K562 (cell line): Measurements from ENCODE around the gene AKR1C4. TPM values are rescaled to one million over a fixed set of nuclear protein-coding genes. Genes with fewer than 3 reads are reported as not detected.
A peak's percentile ranks its signal among the peaks of the same experiment; 100 is the strongest.
"Not testable (repeated sequence)": the region's sequence is repeated elsewhere in the genome, so short reads cannot be mapped to it uniquely, and the experiment has no call there.

Experiments
- ATAC-seq: fragments of 200-7000 bp; cut with Tn5 transposase; 3 replicates; pipeline ENCODE4 v1.9.1; 2020; ENCODE audit warnings: moderate library complexity
- BruUV-seq: library from RNA; stranded (reverse); fragments of 400-500 nt; replicated peaks from 2 replicates; lab custom pipeline; 2021; lab: Mats Ljungman, UMichigan
- CTCF ChIA-PET: fragments of 300-600 bp; formaldehyde crosslinking; extraction: SDS; loops from one replicate; lab custom pipeline; 2021; ENCODE audit warnings: low intra/inter-chr PET ratio; lab: Yijun Ruan, JAX
- POLR2A ChIA-PET: fragments of 300-600, 350-650 bp; sonication (Branson Sonifier 250); formaldehyde crosslinking; extraction: SDS; loops from one replicate; lab custom pipeline; 2021; ENCODE audit warnings: antibody characterized with exemption, inconsistent platforms; lab: Yijun Ruan, JAX
- DNase-seq, 4 experiments: peaks; one replicate each; pipeline versions ENCODE4 v3.0.0 to v3.0.0-alpha.2; 2011 to 2018; ENCODE audit warnings: low spot score in 3 of 4, mixed read lengths in 3 of 4; ENCODE audit errors: extremely low read depth in 1 of 4
- FAIRE-seq: peaks from 2 replicates; lab custom pipeline; 2011; peaks lifted over from hg19 to GRCh38; lab: Jason Lieb, UNC
- H2AFZ ChIP-seq: 2 replicates; pipeline ENCODE4 v1.6.0; 2011; ENCODE audit warnings: low read depth, low read length, control low read depth, inconsistent platforms
- H3K27ac ChIP-seq: fragments of 200-600 bp; 3 replicates; pipeline ENCODE4 v1.8.0; 2011; ENCODE audit warnings: low read depth, mild to moderate bottlenecking, control low read depth, inconsistent platforms, low read length, moderate library complexity, mixed read lengths; ENCODE audit errors: extremely low read depth
- H3K27me3 ChIP-seq, 2 experiments: fragments of 300-600 bp in 1 of 2; 2 replicates in 1 of 2; 3 replicates in 1 of 2; pipeline versions ENCODE4 v1.6.0 to v1.8.0; 2011; ENCODE audit warnings: inconsistent platforms in 2 of 2, low read length in 2 of 2, mild to moderate bottlenecking in 1 of 2, mixed read lengths in 1 of 2, moderate library complexity in 1 of 2; ENCODE audit not compliant: control insufficient read depth in 2 of 2, insufficient read depth in 2 of 2
- H3K36me3 ChIP-seq: fragments of 300-600 bp; 3 replicates; pipeline ENCODE4 v1.8.0; 2011; ENCODE audit warnings: mild to moderate bottlenecking, low read length, inconsistent platforms; ENCODE audit not compliant: control insufficient read depth, insufficient read depth
- H3K4me1 ChIP-seq, 2 experiments: fragments of 200-600 bp in 1 of 2; replicated peaks in 1 of 2; 2 replicates in 1 of 2; 3 replicates in 1 of 2; pipeline versions ENCODE4 v1.5.1 to v1.8.0; 2011; ENCODE audit warnings: inconsistent platforms in 2 of 2, low read length in 2 of 2, mild to moderate bottlenecking in 1 of 2, mixed read lengths in 1 of 2, moderate library complexity in 1 of 2; ENCODE audit not compliant: control insufficient read depth in 2 of 2, insufficient read depth in 2 of 2
- H3K4me2 ChIP-seq: 2 replicates; pipeline ENCODE4 v1.6.1; 2011; ENCODE audit warnings: low read length, control low read depth, inconsistent platforms, mixed read lengths; ENCODE audit not compliant: insufficient read depth
- H3K4me3 ChIP-seq: fragments of 200-600 bp; sonication (generic), shearing (Covaris generic); 2 replicates; pipeline ENCODE4 v1.5.1; 2016; ENCODE audit warnings: control low read depth, inconsistent platforms
- H3K79me2 ChIP-seq: fragments of 200-600 bp; 3 replicates; pipeline ENCODE4 v1.8.0; 2011; ENCODE audit warnings: low read length, inconsistent platforms; ENCODE audit not compliant: control insufficient read depth, insufficient read depth
- H3K9ac ChIP-seq, 2 experiments: 2 replicates each; pipeline versions ENCODE4 v1.6.0 to v1.6.1; 2011; ENCODE audit warnings: low read depth in 2 of 2, low read length in 2 of 2, control low read depth in 1 of 2, inconsistent platforms in 1 of 2, mild to moderate bottlenecking in 1 of 2, mixed read lengths in 1 of 2; ENCODE audit not compliant: insufficient read depth in 1 of 2
- H3K9me1 ChIP-seq: one replicate; pipeline ENCODE4 v1.6.0; 2011; ENCODE audit warnings: inconsistent platforms, mild to moderate bottlenecking, low read length, moderate library complexity; ENCODE audit not compliant: control insufficient read depth, insufficient read depth
- H3K9me3 ChIP-seq: replicated peaks from 2 replicates; pipeline ENCODE4 v1.5.1; 2011; ENCODE audit warnings: low read depth, low read length, inconsistent platforms; ENCODE audit not compliant: control insufficient read depth, insufficient read depth
- H4K20me1 ChIP-seq: replicated peaks from 2 replicates; pipeline ENCODE4 v1.6.1; 2011; ENCODE audit warnings: low read length, inconsistent platforms, mixed read lengths; ENCODE audit not compliant: control insufficient read depth, insufficient read depth
- MEF2A ChIP-seq: IDR thresholded peaks from 2 replicates; pipeline ENCODE4 v1.6.1; 2011; ENCODE audit warnings: low read depth, mild to moderate bottlenecking, low read length, moderate library complexity; ENCODE audit not compliant: control insufficient read depth
- MTA1 ChIP-seq: fragments of 450-650 bp; IDR thresholded peaks from 2 replicates; pipeline ENCODE4 v1.6.1; 2017; ENCODE audit warnings: borderline replicate concordance
- MXI1 ChIP-seq: IDR thresholded peaks from 2 replicates; pipeline ENCODE4 v1.6.1; 2011; ENCODE audit warnings: low read depth, mild to moderate bottlenecking, improper control_type of control experiment, low read length
- PTRF ChIP-seq: fragments of 450-650 bp; IDR thresholded peaks from 2 replicates; pipeline ENCODE4 v1.6.1; 2016; ENCODE audit warnings: mild to moderate bottlenecking, missing genetic modification characterization, missing compliant biosample characterization
- RBFOX2 ChIP-seq: fragments of 200-400 bp; formaldehyde crosslinking; IDR thresholded peaks from 2 replicates; pipeline ENCODE4 v1.6.1; 2017; ENCODE audit warnings: low read depth, mild to moderate bottlenecking, low read length, moderate library complexity
- ZC3H8 ChIP-seq: fragments of 450-650 bp; IDR thresholded peaks from 2 replicates; pipeline ENCODE4 v1.6.1; 2017
- WGBS: fragments of 100-300 bp; shearing (Covaris generic); methylation state at CpG from one replicate; pipeline ENCODE4 v1.1.6; 2016; ENCODE audit warnings: low coverage, mixed read lengths; ENCODE audit not compliant: insufficient coverage; ENCODE audit errors: missing lambda C conversion rate; 5-methylcytosine and 5-hydroxymethylcytosine counted together
- in situ Hi-C: fragments of 300-500 bp; cut with MboI; formaldehyde crosslinking; loops from 4 replicates; pipeline ENCODE4 v1.15.0; 2018; ENCODE audit warnings: inconsistent platforms, mixed read lengths
- intact Hi-C: fragments of 100-400 bp; cut with micrococcal nuclease; formaldehyde crosslinking; loops from 2 replicates; pipeline ENCODE4 v1.14.2; 2022
- polyA plus RNA-seq, 8 experiments: library from polyadenylated mRNA; depleted of rRNA in 4 of 8; stranded (reverse) in 5 of 8; unstranded in 3 of 8; fragments of >200 nt; fragmentation: Nextera tagmentation in 2 of 8; fragmentation: Illumina TruSeq in 1 of 8; extraction: Ambion mirVana in 2 of 8; extraction: Trizol in 1 of 8; gene quantifications; 2 replicates each; pipeline versions ENCODE4 v1.2.1 to v1.2.3, GENCODE V29; 2011 to 2014; ENCODE audit warnings: inconsistent platforms in 1 of 8, missing spikeins in 1 of 8
- total RNA-seq, 7 experiments: library from RNA; depleted of rRNA in 6 of 7; stranded (reverse); fragments of >200 nt in 6 of 7; fragmentation: Illumina TruSeq in 2 of 7; extraction: Trizol in 2 of 7; gene quantifications; 2 replicates each; pipeline versions ENCODE4 v1.2.1 to v1.2.3, GENCODE V29; 2011 to 2021; ENCODE audit warnings: low replicate concordance in 1 of 7
- TF ChIP-seq, protein P1 (sequence below): sonication (generic); IDR thresholded peaks from 2 replicates; pipeline ENCODE4 v1.6.1; 2016

The AKR1C4 gene
- total and polyA plus RNA-seq, 9 of the 15 experiments (the other 6 are each of a cell fraction or from before 2014, with no cell fraction given), result 0.13 TPM; not detected in 8

DNA sequence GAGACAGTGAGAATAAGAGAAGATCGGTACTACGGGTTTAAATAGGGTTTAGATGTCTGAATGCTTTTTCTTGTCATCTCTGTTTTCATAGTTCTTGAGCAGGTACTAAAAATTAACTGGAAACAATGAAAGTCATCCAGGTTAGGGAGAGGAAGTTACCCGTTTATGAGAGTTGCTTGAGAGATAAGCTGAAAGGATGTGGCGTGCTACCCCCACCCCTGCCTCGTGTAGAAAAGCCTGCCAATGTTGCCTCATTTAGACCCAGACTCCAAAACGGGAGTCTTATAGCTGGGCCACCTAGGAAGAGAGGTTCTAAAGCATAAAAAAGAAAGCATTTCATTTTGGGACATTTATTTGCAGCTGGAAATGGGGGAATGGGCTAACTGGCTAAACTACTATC, 10.2 kb downstream of the AKR1C4 start:
- POLR2A ChIA-PET, result interaction anchor here (0.6 kb wide), 1 partner anchor 135 kb away, joined by 3 read pairs; no protein-coding TSS in a partner anchor
- 14% methylated on average over 6 of the region's 6 CpGs for WGBS
- peak overlapping the region; percentile 8; the same call in 1 of the 2 replicates for H2AFZ ChIP-seq
- no peak overlapping the region for H3K4me3 ChIP-seq
- H3K9ac ChIP-seq, result no peak overlapping the region
- in situ Hi-C loops, result no loop called here
- H4K20me1 ChIP-seq, result no peaks in the 10 kb centered on the region
- no peaks in the 10 kb centered on the region; the same call in 2 of the 3 replicates for H3K36me3 ChIP-seq
- H3K27ac ChIP-seq, result no peak overlapping the region
- ATAC-seq, result no peak
- CTCF ChIA-PET, result interaction anchor here (0.6 kb wide), 1 partner anchor 431 kb away, joined by 3 read pairs; no protein-coding TSS in a partner anchor
- no peak for FAIRE-seq
- no peaks in the 10 kb centered on the region; the same call in 1 of the 2 replicates for H3K9me3 ChIP-seq
- intact Hi-C loops, result no loop called here
- H3K4me2 ChIP-seq, result no peak overlapping the region
- no peaks in the 10 kb centered on the region for H3K9me1 ChIP-seq
- no peak for TF ChIP-seq MTA1
- TF ChIP-seq MXI1, result no peak
- no peak for TF ChIP-seq RBFOX2
- TF ChIP-seq ZC3H8, result no peak
- TF ChIP-seq, protein P1, sequence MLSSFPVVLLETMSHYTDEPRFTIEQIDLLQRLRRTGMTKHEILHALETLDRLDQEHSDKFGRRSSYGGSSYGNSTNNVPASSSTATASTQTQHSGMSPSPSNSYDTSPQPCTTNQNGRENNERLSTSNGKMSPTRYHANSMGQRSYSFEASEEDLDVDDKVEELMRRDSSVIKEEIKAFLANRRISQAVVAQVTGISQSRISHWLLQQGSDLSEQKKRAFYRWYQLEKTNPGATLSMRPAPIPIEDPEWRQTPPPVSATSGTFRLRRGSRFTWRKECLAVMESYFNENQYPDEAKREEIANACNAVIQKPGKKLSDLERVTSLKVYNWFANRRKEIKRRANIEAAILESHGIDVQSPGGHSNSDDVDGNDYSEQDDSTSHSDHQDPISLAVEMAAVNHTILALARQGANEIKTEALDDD, result 0 out of 2 replicates have a peak, but pooled peaks have one; percentile 20
- no peak for TF ChIP-seq MEF2A
- TF ChIP-seq PTRF (tag), result no peak
- H3K27me3 ChIP-seq, result no peaks in the 10 kb centered on the region
- no TSS peak for BruUV-seq
- no peaks in the 10 kb centered on the region for H3K79me2 ChIP-seq
- no peaks in the 10 kb centered on the region for H3K4me1 ChIP-seq
- DNase-seq, result no peak

GRCh38 chr10:5209776-5210175, 13.1 kb downstream of the AKR1C4 start:
- H3K27ac ChIP-seq, ATAC-seq, H3K4me2 ChIP-seq, in situ Hi-C loops, CTCF ChIA-PET, H3K36me3 ChIP-seq, BruUV-seq, H3K4me3 ChIP-seq, intact Hi-C loops, H3K9me1 ChIP-seq, H3K27me3 ChIP-seq, H4K20me1 ChIP-seq, H3K9me3 ChIP-seq, FAIRE-seq, H3K9ac ChIP-seq, H2AFZ ChIP-seq, DNase-seq, POLR2A ChIA-PET, H3K4me1 ChIP-seq, H3K79me2 ChIP-seq: not testable (repeated sequence)
- WGBS, result 46% methylated on average over 1 of the region's 1 CpG
